ENCODE results near the gene PARD3B. TPM values are rescaled to one million over a fixed set of nuclear protein-coding genes. Genes with fewer than 3 reads are reported as not detected.

PARD3B gene
- total RNA-seq, 1 donor from 2014 or later, result 12.3 TPM

DNA sequence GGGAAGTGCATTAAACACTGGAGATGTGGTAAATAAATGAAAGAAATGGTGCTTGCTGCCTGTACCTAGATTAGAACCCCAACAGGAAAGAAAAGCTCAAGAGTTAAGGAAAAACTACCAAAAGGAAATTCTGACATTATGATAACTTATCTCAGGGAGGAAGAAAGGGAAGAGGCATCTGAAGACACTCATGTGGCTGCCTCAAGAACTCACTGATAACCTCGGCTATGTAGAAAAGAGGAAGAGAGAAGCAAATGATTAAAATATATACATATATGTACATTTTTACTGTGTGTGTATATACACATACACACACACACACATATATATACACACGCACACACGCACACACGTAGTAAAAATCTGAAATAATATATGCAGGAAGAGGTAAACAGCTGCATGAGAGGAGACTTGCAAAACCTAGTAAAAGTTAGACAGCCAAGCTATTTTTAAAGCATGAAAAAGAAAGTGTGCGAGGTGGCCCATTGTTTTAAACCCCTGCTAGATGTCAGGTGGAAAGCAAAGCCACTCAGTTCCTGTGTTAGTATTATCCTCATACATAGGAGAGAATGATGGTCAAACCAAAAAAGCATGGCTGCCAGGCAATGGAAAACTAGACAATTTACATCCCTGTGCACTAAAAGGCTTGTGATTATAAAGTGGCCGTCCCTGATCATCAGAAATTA, 654.0 kb downstream of the PARD3B start:
- Histone ChIP-seq H3K9me3 (no peaks in the 10 kb centered on the region), H3K27me3 (no peaks in the 10 kb centered on the region), H3K36me3 (no peaks in the 10 kb centered on the region), H3K4me3 (no peak overlapping the region), H3K27ac (no peak overlapping the region), H3K4me1 (peaks cover 5% of the 10 kb centered on the region)
- no peak for DNase-seq (ENCODE audit: extremely low spot score in 2 of 2)
- TF ChIP-seq POLR2A (IDR thresholded peaks at IDR 0.05), result no peak
- TF ChIP-seq CTCF (IDR thresholded peaks at IDR 0.05), result no peak
- no peak for TF ChIP-seq POLR2AphosphoS5 (IDR thresholded peaks at IDR 0.05; ENCODE audit: insufficient read depth in 1 of 2, low read depth in 1 of 2)
- intact Hi-C loops (cut with DNase I), result no loop called here

GRCh38 chr2:205210494-205210893, 665.2 kb downstream of the PARD3B start:
- H3K36me3 ChIP-seq, result no peaks in the 10 kb centered on the region
- no peak for DNase-seq (ENCODE audit: extremely low spot score in 2 of 2)
- no peak overlapping the region for H3K4me3 ChIP-seq
- no peaks in the 10 kb centered on the region for H3K27me3 ChIP-seq
- TF ChIP-seq CTCF (IDR thresholded peaks at IDR 0.05), result no peak
- TF ChIP-seq POLR2AphosphoS5 (IDR thresholded peaks at IDR 0.05; ENCODE audit: insufficient read depth in 1 of 2, low read depth in 1 of 2), result no peak
- TF ChIP-seq POLR2A (IDR thresholded peaks at IDR 0.05), result no peak
- intact Hi-C loops (cut with DNase I), result no loop called here
- H3K4me1 ChIP-seq, result no peaks in the 10 kb centered on the region
- no peak overlapping the region for H3K27ac ChIP-seq
- no peaks in the 10 kb centered on the region for H3K9me3 ChIP-seq

- no peaks in the 10 kb centered on the region for H3K36me3 ChIP-seq
- no peak for DNase-seq (ENCODE audit: extremely low spot score in 2 of 2)
- no peak for TF ChIP-seq POLR2A (IDR thresholded peaks at IDR 0.05)
- TF ChIP-seq CTCF (IDR thresholded peaks at IDR 0.05), result no peak
- no peak overlapping the region for H3K27ac ChIP-seq
- H3K4me3 ChIP-seq, result no peak overlapping the region
- no peaks in the 10 kb centered on the region for H3K9me3 ChIP-seq
- H3K27me3 ChIP-seq, result no peaks in the 10 kb centered on the region
- no peaks in the 10 kb centered on the region for H3K4me1 ChIP-seq
- intact Hi-C loops (cut with DNase I), result no loop called here
Measured at GRCh38 chr2:205212357-205212756, 667.1 kb downstream of the PARD3B start.

GRCh38 chr2:205216092-205216491, 670.8 kb downstream of the PARD3B start:
- no peak overlapping the region for H3K27ac ChIP-seq
- no peaks in the 10 kb centered on the region for H3K36me3 ChIP-seq
- no peaks in the 10 kb centered on the region for H3K27me3 ChIP-seq
- DNase-seq (ENCODE audit: extremely low spot score in 2 of 2), result no peak
- TF ChIP-seq POLR2AphosphoS5 (IDR thresholded peaks at IDR 0.05; ENCODE audit: insufficient read depth in 1 of 2, low read depth in 1 of 2) (no peak), POLR2A (IDR thresholded peaks at IDR 0.05) (no peak), CTCF (IDR thresholded peaks at IDR 0.05) (no peak)
- no peaks in the 10 kb centered on the region for H3K4me1 ChIP-seq
- no peaks in the 10 kb centered on the region for H3K9me3 ChIP-seq
- H3K4me3 ChIP-seq, result no peak overlapping the region
- intact Hi-C loops (cut with DNase I), result no loop called here

- no peak for TF ChIP-seq POLR2A (IDR thresholded peaks at IDR 0.05)
- TF ChIP-seq CTCF (IDR thresholded peaks at IDR 0.05), result no peak
- no peak for TF ChIP-seq POLR2AphosphoS5 (IDR thresholded peaks at IDR 0.05; ENCODE audit: insufficient read depth in 1 of 2, low read depth in 1 of 2)
- H3K27me3 ChIP-seq, result no peaks in the 10 kb centered on the region
- H3K4me3 ChIP-seq, result no peak overlapping the region
- no peak for DNase-seq (ENCODE audit: extremely low spot score in 2 of 2)
- no peaks in the 10 kb centered on the region for H3K4me1 ChIP-seq
- H3K36me3 ChIP-seq, result no peaks in the 10 kb centered on the region
- H3K27ac ChIP-seq, result no peak overlapping the region
- intact Hi-C loops (cut with DNase I), result no loop called here
- H3K9me3 ChIP-seq, result no peaks in the 10 kb centered on the region
Measured at GRCh38 chr2:205216580-205216979, 671.3 kb downstream of the PARD3B start.
